ENCODE data around the gene CLIC4.

Gene CLIC4

GRCh38 chr1:24762133-24762676 is 17.0 kb downstream of the CLIC4 start:
- Histone ChIP-seq H3K9ac (ENCODE audit: low read depth, low read length, poor library complexity, severe bottlenecking) (no peak overlapping the region), H4K20me1 (ENCODE audit: insufficient read depth, low read length, poor library complexity, severe bottlenecking) (peaks cover 38% of the 10 kb centered on the region), H3K4me1 (ENCODE audit: insufficient read depth, low read length, poor library complexity, severe bottlenecking) (peaks cover 47% of the 10 kb centered on the region), H3K27me3 (ENCODE audit: insufficient read depth, low read length, poor library complexity, severe bottlenecking) (no peaks in the 10 kb centered on the region), H3K9me2 (replicated peaks; ENCODE audit: low read depth, low read length) (no peaks in the 10 kb centered on the region), H2AFZ (ENCODE audit: low read length) (no peak overlapping the region), H3K79me2 (ENCODE audit: insufficient read depth, low read length) (peaks cover 100% of the 10 kb centered on the region), H3F3A (ENCODE audit: low read depth) (peaks cover 6% of the 10 kb centered on the region; the same call in 1 of the 2 replicates), H3K4me2 (ENCODE audit: low read depth, low read length, poor library complexity, severe bottlenecking) (peak overlapping the region; percentile 44), H3K36me3 (ENCODE audit: insufficient read depth, low read length) (peaks cover 5% of the 10 kb centered on the region; the same call in 1 of the 2 replicates), H3K9me3 (ENCODE audit: insufficient read depth, low read depth, low read length) (no peaks in the 10 kb centered on the region), H3K4me3 (ENCODE audit: low read length, poor library complexity, severe bottlenecking) (no peak overlapping the region)
- TF ChIP-seq CTCF (conservative IDR thresholded peaks at IDR 0.05; ENCODE audit: low read length) = no peak
- no peak for TF ChIP-seq EZH2phosphoT487 (IDR thresholded peaks at IDR 0.05; ENCODE audit: borderline replicate concordance)

- H4K20me1 ChIP-seq (ENCODE audit: insufficient read depth, low read length, poor library complexity, severe bottlenecking) = peaks cover 32% of the 10 kb centered on the region
- H3K9me2 ChIP-seq (replicated peaks; ENCODE audit: low read depth, low read length) = no peaks in the 10 kb centered on the region
- no peaks in the 10 kb centered on the region for H3K27me3 ChIP-seq (ENCODE audit: insufficient read depth, low read length, poor library complexity, severe bottlenecking)
- no peak overlapping the region for H2AFZ ChIP-seq (ENCODE audit: low read length)
- H3K36me3 ChIP-seq (ENCODE audit: insufficient read depth, low read length) = peaks cover 5% of the 10 kb centered on the region; the same call in 1 of the 2 replicates
- no peaks in the 10 kb centered on the region for H3K9me3 ChIP-seq (ENCODE audit: insufficient read depth, low read depth, low read length)
- peaks cover 98% of the 10 kb centered on the region for H3K79me2 ChIP-seq (ENCODE audit: insufficient read depth, low read length)
- H3K4me2 ChIP-seq (ENCODE audit: low read depth, low read length, poor library complexity, severe bottlenecking) = no peak overlapping the region
- H3K4me3 ChIP-seq (ENCODE audit: low read length, poor library complexity, severe bottlenecking) = no peak overlapping the region
- H3F3A ChIP-seq (ENCODE audit: low read depth) = peaks cover 6% of the 10 kb centered on the region; the same call in 1 of the 2 replicates
- no peak for TF ChIP-seq CTCF (conservative IDR thresholded peaks at IDR 0.05; ENCODE audit: low read length)
- TF ChIP-seq EZH2phosphoT487 (IDR thresholded peaks at IDR 0.05; ENCODE audit: borderline replicate concordance) = no peak
- no peak overlapping the region for H3K9ac ChIP-seq (ENCODE audit: low read depth, low read length, poor library complexity, severe bottlenecking)
- peaks cover 44% of the 10 kb centered on the region for H3K4me1 ChIP-seq (ENCODE audit: insufficient read depth, low read length, poor library complexity, severe bottlenecking)
These were observed 18.4 kb downstream of the CLIC4 start for GRCh38 chr1:24763671-24764070.

- peaks cover 98% of the 10 kb centered on the region for H3K79me2 ChIP-seq (ENCODE audit: insufficient read depth, low read length)
- H3K9me2 ChIP-seq (replicated peaks; ENCODE audit: low read depth, low read length) = no peaks in the 10 kb centered on the region
- no peak overlapping the region for H2AFZ ChIP-seq (ENCODE audit: low read length)
- H3K9me3 ChIP-seq (ENCODE audit: insufficient read depth, low read depth, low read length) = no peaks in the 10 kb centered on the region
- H3K36me3 ChIP-seq (ENCODE audit: insufficient read depth, low read length) = peaks cover 4% of the 10 kb centered on the region; the same call in 1 of the 2 replicates
- H3K4me2 ChIP-seq (ENCODE audit: low read depth, low read length, poor library complexity, severe bottlenecking) = peak overlapping the region; percentile 54
- no peaks in the 10 kb centered on the region for H3K27me3 ChIP-seq (ENCODE audit: insufficient read depth, low read length, poor library complexity, severe bottlenecking)
- peaks cover 6% of the 10 kb centered on the region; the same call in 1 of the 2 replicates for H3F3A ChIP-seq (ENCODE audit: low read depth)
- TF ChIP-seq CTCF (conservative IDR thresholded peaks at IDR 0.05; ENCODE audit: low read length) (no peak), EZH2phosphoT487 (IDR thresholded peaks at IDR 0.05; ENCODE audit: borderline replicate concordance) (no peak)
- no peak overlapping the region for H3K4me3 ChIP-seq (ENCODE audit: low read length, poor library complexity, severe bottlenecking)
- H3K4me1 ChIP-seq (ENCODE audit: insufficient read depth, low read length, poor library complexity, severe bottlenecking) = peaks cover 50% of the 10 kb centered on the region
- no peak overlapping the region for H3K9ac ChIP-seq (ENCODE audit: low read depth, low read length, poor library complexity, severe bottlenecking)
- H4K20me1 ChIP-seq (ENCODE audit: insufficient read depth, low read length, poor library complexity, severe bottlenecking) = peaks cover 29% of the 10 kb centered on the region
These were observed 19.2 kb downstream of the CLIC4 start for GRCh38 chr1:24764439-24764838.
